NCI-H2029 (cell line): Measurements from ENCODE around the gene SRR.

Source experiments
- DNase-seq: peaks from one replicate; lab custom pipeline; 2025; lab: John Stamatoyannopoulos, UW

SRR gene

GRCh38 chr17:2371183-2372130, 67.7 kb downstream of the SRR start:
- no peak for DNase-seq

DNA sequence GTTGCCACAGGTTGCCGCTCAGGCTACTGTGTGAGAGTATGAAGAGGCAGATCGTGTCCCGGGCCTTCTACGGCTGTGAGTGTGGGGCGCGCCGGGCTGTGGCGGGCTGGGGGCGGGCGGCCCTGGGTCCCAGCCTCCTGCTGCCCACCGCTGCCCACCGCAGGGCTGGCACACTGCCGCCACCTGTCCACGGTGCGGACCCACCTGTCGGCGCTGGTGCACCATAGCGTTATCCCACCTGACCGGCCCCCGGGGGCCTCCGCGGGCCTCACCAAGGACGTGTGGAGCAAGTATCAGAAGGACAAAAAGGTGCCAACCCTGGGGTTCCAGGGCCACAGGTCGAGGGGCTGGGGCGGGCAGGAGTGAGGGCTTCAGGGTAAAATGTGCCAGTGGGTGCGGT, 68.4 kb downstream of the SRR start:
- DNase-seq: no peak

- no peak for DNase-seq
These were observed 68.9 kb downstream of the SRR start for GRCh38 chr17:2372681-2373080.

DNA sequence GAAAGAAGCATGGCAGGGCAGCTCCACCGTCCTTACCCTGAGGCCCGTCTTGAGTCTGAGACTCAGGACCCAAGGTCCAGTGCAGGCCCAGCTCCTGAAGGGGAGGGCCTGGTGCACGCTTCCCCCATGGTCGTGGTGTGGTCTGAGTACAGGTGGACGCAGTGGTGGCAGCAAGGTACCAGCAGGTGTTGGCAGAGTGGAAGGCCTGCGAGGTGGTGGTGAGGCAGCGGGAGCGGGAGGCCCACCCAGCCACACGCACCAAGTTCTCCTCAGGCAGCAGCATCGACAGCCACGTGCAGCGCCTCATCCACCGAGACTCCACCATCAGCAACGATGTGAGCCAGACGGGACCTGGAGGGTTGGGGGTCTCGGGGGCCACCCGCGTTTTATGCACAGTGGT, 69.4 kb downstream of the SRR start:
- DNase-seq: no peak
